Thyroid gland (tissue), 4 donors: ENCODE data around the gene PDPK1.

ENCODE experiments used
- POLR2A ChIP-seq, 2 donors: fragments of 450-650 bp; IDR thresholded peaks; one replicate each; pipeline ENCODE4 v1.6.1; 2017; ENCODE audit warnings: antibody characterized with exemption in 2 of 2, mild to moderate bottlenecking in 2 of 2, moderate library complexity in 1 of 2
- TF ChIP-seq, protein P1 (sequence below), 6 experiments: fragments of 200-600 bp in 3 of 6; fragments of 450-650 bp in 3 of 6; sonication (generic) in 3 of 6; IDR thresholded peaks; one replicate each; pipeline ENCODE4 v1.5.1; 2016 to 2019; ENCODE audit warnings: antibody characterized with exemption in 6 of 6, mild to moderate bottlenecking in 2 of 6, inconsistent platforms in 1 of 6, moderate library complexity in 1 of 6

DNA sequence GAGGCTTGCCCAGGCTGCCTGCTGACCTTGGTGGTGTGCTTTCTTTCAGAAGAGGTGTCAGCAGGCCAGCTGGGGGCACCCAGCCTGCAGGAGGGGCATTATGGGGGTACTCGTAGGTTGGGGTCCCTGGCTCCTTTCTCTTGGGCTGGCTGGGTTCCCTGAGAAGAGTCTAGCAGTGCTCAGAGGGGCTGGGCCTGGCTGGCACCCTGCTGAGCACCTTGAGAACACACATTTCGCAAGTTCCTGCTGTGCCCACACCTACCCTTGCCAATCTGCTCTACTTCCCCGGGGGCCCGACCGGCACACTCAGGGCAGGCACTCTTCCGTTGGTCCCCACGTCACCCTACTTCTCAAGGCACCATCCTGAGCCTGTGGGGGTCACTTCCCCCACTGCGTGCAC, 11.7 kb upstream of the PDPK1 start:
- TF ChIP-seq, protein P1, sequence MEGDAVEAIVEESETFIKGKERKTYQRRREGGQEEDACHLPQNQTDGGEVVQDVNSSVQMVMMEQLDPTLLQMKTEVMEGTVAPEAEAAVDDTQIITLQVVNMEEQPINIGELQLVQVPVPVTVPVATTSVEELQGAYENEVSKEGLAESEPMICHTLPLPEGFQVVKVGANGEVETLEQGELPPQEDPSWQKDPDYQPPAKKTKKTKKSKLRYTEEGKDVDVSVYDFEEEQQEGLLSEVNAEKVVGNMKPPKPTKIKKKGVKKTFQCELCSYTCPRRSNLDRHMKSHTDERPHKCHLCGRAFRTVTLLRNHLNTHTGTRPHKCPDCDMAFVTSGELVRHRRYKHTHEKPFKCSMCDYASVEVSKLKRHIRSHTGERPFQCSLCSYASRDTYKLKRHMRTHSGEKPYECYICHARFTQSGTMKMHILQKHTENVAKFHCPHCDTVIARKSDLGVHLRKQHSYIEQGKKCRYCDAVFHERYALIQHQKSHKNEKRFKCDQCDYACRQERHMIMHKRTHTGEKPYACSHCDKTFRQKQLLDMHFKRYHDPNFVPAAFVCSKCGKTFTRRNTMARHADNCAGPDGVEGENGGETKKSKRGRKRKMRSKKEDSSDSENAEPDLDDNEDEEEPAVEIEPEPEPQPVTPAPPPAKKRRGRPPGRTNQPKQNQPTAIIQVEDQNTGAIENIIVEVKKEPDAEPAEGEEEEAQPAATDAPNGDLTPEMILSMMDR (IDR thresholded peaks at IDR 0.05) = no peak
- no peak for TF ChIP-seq POLR2A (IDR thresholded peaks at IDR 0.05)
